Measurements from ENCODE around the gene CRIP2. TPM values are rescaled to one million over a fixed set of nuclear protein-coding genes. Genes with fewer than 3 reads are reported as not detected.

The CRIP2 gene
- total and polyA plus RNA-seq, 2 of the 13 experiments (the other 11 are each of a cell fraction or from before 2014, with no cell fraction given): 31.6 to 37.9 TPM

DNA sequence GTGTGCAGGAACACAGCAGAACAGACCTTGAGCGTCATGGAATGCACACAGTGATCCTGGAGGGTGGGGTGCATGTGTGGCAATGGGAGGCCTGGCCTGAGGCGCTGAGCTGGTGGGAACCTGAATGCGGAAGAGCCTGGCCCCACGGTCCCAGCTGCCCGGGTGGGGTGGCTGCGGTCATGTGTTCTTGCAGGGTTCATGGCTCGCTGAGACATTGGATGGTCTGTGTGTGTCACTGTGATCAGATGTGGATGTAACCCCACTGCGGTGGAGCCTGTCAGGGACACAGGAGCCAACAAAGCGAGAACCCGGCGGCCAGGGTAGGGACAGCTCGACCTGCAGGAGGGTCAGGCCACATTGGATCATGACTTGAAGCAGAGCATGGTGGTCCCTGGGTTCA, 31.8 kb upstream of the CRIP2 start:
- Histone ChIP-seq H4K20me1 (ENCODE audit: insufficient read depth, low read length) (no peaks in the 10 kb centered on the region), H3K4me3 (replicated peaks in 1 of 3; ENCODE audit: insufficient read depth in 1 of 3, low read depth in 2 of 3, low read length in 3 of 3) (no peak overlapping the region), H3K9ac (ENCODE audit: insufficient read depth, low read depth, low read length) (no peak overlapping the region), H3K9me3 (ENCODE audit: low read length) (no peaks in the 10 kb centered on the region), H2AFZ (ENCODE audit: low read length) (no peak overlapping the region), H3K79me2 (ENCODE audit: insufficient read depth, low read length) (peaks cover 3% of the 10 kb centered on the region), H3K36me3 (replicated peaks in 1 of 2; ENCODE audit: control insufficient read depth in 1 of 2, insufficient read depth in 2 of 2, low read length in 2 of 2) (peaks cover 10 to 32% of the 10 kb centered on the region in 2 experiments), H3K27me3 (ENCODE audit: control insufficient read depth in 1 of 2, insufficient read depth in 2 of 2, low read length in 2 of 2) (no peaks in the 10 kb centered on the region), H3K27ac (ENCODE audit: extremely low read length, insufficient read depth, low read length) (no peak overlapping the region), H3K4me1 (ENCODE audit: insufficient read depth, low read length) (peaks cover 14% of the 10 kb centered on the region), H3K4me2 (ENCODE audit: low read depth, low read length) (no peak overlapping the region)
- POLR2A ChIA-PET: no interaction called here
- no TSS peak for BruUV-seq (replicated peaks)
- CTCF ChIA-PET (ENCODE audit: low intra/inter-chr PET ratio, low total read pairs): no interaction called here
- in situ Hi-C loops (cut with HindIII; ENCODE audit: extremely low pct_ligation_motif_present, low pct_unique_long_range_greater_than_20kb): no loop called here
- no peak for FAIRE-seq
- intact Hi-C loops (cut with micrococcal nuclease; ENCODE audit: unreplicated experiment): no loop called here
- 86% methylated on average over 11 of the region's 12 CpGs for WGBS (ENCODE audit: low lambda C conversion rate)
- no peak for ATAC-seq
- no peak for DNase-seq (ENCODE audit: low spot score)
- no peak for TF ChIP-seq ZSCAN20 (CRISPR knock-in tag; IDR thresholded peaks at IDR 0.05; ENCODE audit: borderline replicate concordance)
- TF ChIP-seq ELF4 (CRISPR knock-in tag; IDR thresholded peaks at IDR 0.05; ENCODE audit: borderline replicate concordance): no peak
- no peak for TF ChIP-seq EHMT2 (IDR thresholded peaks at IDR 0.05; ENCODE audit: borderline replicate concordance, low read depth, low read length)
- TF ChIP-seq AGO2 (optimal IDR thresholded peaks at IDR 0.05; ENCODE audit: low read depth, low read length): peak; percentile 73
- no peak for TF ChIP-seq PHB2 (IDR thresholded peaks at IDR 0.05; ENCODE audit: partially characterized antibody)
- TF ChIP-seq FOXC1 (CRISPR knock-in tag; IDR thresholded peaks at IDR 0.05; ENCODE audit: borderline replicate concordance): no peak
- TF ChIP-seq, protein P1, sequence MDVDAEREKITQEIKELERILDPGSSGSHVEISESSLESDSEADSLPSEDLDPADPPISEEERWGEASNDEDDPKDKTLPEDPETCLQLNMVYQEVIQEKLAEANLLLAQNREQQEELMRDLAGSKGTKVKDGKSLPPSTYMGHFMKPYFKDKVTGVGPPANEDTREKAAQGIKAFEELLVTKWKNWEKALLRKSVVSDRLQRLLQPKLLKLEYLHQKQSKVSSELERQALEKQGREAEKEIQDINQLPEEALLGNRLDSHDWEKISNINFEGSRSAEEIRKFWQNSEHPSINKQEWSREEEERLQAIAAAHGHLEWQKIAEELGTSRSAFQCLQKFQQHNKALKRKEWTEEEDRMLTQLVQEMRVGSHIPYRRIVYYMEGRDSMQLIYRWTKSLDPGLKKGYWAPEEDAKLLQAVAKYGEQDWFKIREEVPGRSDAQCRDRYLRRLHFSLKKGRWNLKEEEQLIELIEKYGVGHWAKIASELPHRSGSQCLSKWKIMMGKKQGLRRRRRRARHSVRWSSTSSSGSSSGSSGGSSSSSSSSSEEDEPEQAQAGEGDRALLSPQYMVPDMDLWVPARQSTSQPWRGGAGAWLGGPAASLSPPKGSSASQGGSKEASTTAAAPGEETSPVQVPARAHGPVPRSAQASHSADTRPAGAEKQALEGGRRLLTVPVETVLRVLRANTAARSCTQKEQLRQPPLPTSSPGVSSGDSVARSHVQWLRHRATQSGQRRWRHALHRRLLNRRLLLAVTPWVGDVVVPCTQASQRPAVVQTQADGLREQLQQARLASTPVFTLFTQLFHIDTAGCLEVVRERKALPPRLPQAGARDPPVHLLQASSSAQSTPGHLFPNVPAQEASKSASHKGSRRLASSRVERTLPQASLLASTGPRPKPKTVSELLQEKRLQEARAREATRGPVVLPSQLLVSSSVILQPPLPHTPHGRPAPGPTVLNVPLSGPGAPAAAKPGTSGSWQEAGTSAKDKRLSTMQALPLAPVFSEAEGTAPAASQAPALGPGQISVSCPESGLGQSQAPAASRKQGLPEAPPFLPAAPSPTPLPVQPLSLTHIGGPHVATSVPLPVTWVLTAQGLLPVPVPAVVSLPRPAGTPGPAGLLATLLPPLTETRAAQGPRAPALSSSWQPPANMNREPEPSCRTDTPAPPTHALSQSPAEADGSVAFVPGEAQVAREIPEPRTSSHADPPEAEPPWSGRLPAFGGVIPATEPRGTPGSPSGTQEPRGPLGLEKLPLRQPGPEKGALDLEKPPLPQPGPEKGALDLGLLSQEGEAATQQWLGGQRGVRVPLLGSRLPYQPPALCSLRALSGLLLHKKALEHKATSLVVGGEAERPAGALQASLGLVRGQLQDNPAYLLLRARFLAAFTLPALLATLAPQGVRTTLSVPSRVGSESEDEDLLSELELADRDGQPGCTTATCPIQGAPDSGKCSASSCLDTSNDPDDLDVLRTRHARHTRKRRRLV (CRISPR knock-in tag; IDR thresholded peaks at IDR 0.05): no peak
- TF ChIP-seq, protein P2, sequence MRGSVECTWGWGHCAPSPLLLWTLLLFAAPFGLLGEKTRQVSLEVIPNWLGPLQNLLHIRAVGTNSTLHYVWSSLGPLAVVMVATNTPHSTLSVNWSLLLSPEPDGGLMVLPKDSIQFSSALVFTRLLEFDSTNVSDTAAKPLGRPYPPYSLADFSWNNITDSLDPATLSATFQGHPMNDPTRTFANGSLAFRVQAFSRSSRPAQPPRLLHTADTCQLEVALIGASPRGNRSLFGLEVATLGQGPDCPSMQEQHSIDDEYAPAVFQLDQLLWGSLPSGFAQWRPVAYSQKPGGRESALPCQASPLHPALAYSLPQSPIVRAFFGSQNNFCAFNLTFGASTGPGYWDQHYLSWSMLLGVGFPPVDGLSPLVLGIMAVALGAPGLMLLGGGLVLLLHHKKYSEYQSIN (CRISPR knock-in tag; IDR thresholded peaks at IDR 0.05; ENCODE audit: borderline replicate concordance): no peak
- TF ChIP-seq ZNF670 (CRISPR knock-in tag; IDR thresholded peaks at IDR 0.05; ENCODE audit: borderline replicate concordance): no peak
- TF ChIP-seq, protein P3, sequence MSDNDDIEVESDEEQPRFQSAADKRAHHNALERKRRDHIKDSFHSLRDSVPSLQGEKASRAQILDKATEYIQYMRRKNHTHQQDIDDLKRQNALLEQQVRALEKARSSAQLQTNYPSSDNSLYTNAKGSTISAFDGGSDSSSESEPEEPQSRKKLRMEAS (IDR thresholded peaks at IDR 0.05): no peak
- no peak for TF ChIP-seq KDM3A (CRISPR knock-in tag; IDR thresholded peaks at IDR 0.05; ENCODE audit: low read depth)
- TF ChIP-seq RBM22 (optimal IDR thresholded peaks at IDR 0.05; ENCODE audit: low read length): peak; percentile 69
- no peak for TF ChIP-seq MZF1 (CRISPR knock-in tag; IDR thresholded peaks at IDR 0.05; ENCODE audit: borderline replicate concordance)
- TF ChIP-seq, protein P4, sequence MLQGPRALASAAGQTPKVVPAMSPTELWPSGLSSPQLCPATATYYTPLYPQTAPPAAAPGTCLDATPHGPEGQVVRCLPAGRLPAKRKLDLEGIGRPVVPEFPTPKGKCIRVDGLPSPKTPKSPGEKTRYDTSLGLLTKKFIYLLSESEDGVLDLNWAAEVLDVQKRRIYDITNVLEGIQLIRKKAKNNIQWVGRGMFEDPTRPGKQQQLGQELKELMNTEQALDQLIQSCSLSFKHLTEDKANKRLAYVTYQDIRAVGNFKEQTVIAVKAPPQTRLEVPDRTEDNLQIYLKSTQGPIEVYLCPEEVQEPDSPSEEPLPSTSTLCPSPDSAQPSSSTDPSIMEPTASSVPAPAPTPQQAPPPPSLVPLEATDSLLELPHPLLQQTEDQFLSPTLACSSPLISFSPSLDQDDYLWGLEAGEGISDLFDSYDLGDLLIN (CRISPR knock-in tag; IDR thresholded peaks at IDR 0.05; ENCODE audit: borderline replicate concordance): no peak
- TF ChIP-seq ZBTB38 (CRISPR knock-in tag; IDR thresholded peaks at IDR 0.05): no peak
- TF ChIP-seq, protein P5, sequence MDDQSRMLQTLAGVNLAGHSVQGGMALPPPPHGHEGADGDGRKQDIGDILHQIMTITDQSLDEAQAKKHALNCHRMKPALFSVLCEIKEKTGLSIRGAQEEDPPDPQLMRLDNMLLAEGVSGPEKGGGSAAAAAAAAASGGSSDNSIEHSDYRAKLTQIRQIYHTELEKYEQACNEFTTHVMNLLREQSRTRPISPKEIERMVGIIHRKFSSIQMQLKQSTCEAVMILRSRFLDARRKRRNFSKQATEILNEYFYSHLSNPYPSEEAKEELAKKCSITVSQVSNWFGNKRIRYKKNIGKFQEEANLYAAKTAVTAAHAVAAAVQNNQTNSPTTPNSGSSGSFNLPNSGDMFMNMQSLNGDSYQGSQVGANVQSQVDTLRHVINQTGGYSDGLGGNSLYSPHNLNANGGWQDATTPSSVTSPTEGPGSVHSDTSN (CRISPR knock-in tag; IDR thresholded peaks at IDR 0.05; ENCODE audit: borderline replicate concordance): no peak
- TF ChIP-seq AKAP8 (CRISPR knock-in tag; IDR thresholded peaks at IDR 0.05): peak; percentile 56; the same call in 1 of the 2 replicates

All from HepG2 (cell line).